ENCODE data around the gene UNC93B1.
A peak's percentile ranks its signal among the peaks of the same experiment; 100 is the strongest.

Gene UNC93B1

DNA sequence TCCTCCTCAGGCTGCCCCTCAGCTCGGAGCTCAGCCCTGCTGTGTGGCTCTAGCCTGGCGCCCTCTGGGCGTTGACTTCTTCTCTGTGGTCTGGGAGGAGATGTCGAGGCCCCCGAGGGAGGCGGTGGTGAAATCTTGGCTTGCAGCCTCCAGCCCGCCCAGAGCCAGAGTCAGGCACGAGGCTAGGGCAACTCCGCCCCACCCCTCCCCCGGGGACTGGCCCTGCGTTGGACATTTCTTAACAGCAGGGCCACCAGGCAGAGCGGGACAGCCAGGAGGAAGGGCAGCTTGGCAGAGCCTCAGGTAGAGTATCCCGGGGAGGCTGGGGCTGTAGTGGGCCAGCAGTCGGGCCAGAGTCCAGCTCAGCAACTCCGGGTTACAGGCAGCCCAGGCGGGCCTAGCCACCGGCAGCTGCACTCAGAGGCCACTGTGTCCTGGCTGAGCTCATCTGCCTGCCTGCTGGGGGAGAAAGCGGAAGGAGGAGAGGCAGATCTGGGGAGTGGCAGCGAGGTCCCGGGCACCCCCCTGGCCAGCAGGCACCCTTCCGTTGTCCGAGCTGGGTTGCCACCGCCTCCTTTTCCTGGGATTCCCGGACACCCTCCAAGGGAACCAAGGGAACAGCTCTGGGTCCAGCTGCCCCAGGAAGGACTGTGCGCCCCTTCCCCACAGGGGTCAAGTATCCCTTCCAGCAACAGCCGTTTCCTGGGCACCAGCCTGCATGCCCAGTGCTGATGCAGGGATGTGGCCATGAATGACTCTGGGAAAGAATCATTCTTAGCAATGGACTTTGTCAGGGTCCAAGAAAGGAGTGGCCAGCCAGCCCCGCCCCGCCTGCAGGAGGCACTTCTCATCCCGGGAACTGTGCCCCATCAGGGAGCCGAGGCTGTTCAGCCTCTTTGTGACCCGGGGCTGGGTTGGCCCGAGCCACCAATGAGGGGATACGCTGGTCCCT is 6.5 kb upstream of the UNC93B1 start, which contains the start of gene ALDH3B1:
Gene ALDH3B1 (plus strand): TSS at position 238 of the 952 bp plus-strand sequence. CDS start 4,971 bp downstream, outside the sequence.
- DNase-seq (ENCODE audit: extremely low read depth, insufficient read length): no peak
- no peaks in the 10 kb centered on the region for H3K27me3 ChIP-seq (replicated peaks; ENCODE audit: control insufficient read depth, insufficient read depth, low read length)
- no peak within 1 kb of the TSS for H3K4me3 ChIP-seq (replicated peaks; ENCODE audit: low read depth, low read length)
- no peaks in the 10 kb centered on the region for H3K36me3 ChIP-seq (ENCODE audit: control insufficient read depth, insufficient read depth, low read length)
- TF ChIP-seq, protein P1, sequence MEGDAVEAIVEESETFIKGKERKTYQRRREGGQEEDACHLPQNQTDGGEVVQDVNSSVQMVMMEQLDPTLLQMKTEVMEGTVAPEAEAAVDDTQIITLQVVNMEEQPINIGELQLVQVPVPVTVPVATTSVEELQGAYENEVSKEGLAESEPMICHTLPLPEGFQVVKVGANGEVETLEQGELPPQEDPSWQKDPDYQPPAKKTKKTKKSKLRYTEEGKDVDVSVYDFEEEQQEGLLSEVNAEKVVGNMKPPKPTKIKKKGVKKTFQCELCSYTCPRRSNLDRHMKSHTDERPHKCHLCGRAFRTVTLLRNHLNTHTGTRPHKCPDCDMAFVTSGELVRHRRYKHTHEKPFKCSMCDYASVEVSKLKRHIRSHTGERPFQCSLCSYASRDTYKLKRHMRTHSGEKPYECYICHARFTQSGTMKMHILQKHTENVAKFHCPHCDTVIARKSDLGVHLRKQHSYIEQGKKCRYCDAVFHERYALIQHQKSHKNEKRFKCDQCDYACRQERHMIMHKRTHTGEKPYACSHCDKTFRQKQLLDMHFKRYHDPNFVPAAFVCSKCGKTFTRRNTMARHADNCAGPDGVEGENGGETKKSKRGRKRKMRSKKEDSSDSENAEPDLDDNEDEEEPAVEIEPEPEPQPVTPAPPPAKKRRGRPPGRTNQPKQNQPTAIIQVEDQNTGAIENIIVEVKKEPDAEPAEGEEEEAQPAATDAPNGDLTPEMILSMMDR (IDR thresholded peaks at IDR 0.05; ENCODE audit: insufficient read depth, low read length, poor library complexity, severe bottlenecking): no peak

DNA sequence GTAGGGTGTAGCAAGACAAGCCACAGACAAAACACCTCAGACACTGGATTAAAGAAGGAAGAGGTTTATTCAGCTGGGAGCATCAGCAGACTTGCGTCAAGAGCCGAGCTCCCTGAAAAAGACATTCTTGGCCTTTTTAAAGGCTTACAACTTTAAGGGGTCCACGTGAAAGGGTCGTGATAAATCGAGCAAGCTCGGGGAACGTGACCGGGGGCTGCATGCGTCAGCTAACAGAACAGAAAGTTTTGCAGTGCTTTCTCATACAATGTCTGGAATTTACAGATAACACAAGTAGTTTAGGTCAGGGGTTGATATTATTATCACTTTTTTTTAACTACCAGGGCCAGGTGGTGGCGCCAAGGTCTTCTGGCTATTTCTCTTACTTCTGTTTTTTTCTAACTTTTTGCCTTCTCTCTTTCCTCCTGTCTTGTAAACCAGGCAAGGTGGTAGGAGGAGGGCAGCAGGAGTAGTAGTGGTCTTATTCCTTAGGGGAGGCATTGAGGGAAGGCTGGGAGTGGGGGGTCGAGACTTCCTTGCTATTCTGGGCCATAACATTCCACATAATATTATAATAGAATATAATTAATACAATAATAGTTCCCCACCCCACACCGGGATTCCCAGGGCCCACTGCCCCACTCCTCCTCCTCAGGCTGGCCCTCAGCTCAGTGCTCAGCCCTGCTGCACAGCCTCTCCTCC is 5.6 kb upstream of the UNC93B1 start:
- TF ChIP-seq, protein P1 (IDR thresholded peaks at IDR 0.05; ENCODE audit: insufficient read depth, low read length, poor library complexity, severe bottlenecking): peak; percentile 51
- DNase-seq (ENCODE audit: extremely low read depth, insufficient read length): no peak
- Histone ChIP-seq H3K27me3 (replicated peaks; ENCODE audit: control insufficient read depth, insufficient read depth, low read length) (no peaks in the 10 kb centered on the region), H3K4me3 (replicated peaks; ENCODE audit: low read depth, low read length) (no peak overlapping the region), H3K36me3 (ENCODE audit: control insufficient read depth, insufficient read depth, low read length) (no peaks in the 10 kb centered on the region)

DNA sequence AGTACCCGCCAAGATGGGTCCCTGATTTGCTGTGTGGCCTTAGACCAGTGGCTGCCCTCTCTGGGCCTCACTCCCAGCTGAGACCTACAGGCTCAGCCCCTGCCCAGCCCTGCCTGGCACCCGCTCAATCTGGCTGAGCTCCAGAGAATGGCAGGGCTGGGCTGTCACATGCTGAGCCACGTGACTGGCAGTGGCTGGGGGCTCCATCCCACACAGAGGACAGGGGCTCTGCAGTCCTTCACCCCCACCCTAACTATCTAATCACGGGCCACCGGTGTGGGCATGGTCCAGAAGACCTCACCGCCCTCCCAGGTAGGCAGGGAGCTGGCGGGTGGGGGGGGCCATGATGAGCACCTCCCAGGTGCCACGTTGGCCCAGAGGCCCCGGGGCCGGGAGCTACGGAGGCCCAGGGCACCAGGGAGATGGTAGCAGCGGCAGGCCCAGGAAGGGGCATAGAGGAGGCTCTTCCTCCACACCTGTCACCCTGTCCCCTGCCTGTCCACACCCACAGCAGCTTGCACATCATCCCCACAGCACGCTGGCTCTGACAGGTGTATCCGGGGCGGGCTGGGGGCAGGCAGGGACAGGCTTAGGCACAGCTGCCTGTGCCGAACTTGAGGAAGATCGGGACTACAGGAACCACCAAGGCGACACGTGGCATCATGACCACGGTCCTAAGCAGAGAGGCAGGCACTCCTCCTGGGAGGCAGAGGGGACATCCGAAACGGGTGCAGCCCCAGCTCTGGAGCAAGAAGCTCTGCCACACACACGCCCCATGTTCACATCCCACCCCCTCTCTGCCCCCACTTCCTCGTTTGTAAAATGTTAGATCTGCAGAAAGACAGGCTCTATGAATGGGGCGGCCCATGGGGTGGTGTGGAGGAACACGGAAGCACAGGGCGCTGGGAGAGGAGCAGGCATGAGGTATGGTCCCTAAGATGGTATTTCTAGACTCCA is 4.8 kb upstream of the UNC93B1 start:
- Histone ChIP-seq H3K27me3 (replicated peaks; ENCODE audit: control insufficient read depth, insufficient read depth, low read length) (no peaks in the 10 kb centered on the region), H3K4me3 (replicated peaks; ENCODE audit: low read depth, low read length) (no peak overlapping the region), H3K36me3 (ENCODE audit: control insufficient read depth, insufficient read depth, low read length) (no peaks in the 10 kb centered on the region)
- TF ChIP-seq, protein P1 (IDR thresholded peaks at IDR 0.05; ENCODE audit: insufficient read depth, low read length, poor library complexity, severe bottlenecking): no peak
- peak; percentile 49 for DNase-seq (ENCODE audit: extremely low read depth, insufficient read length)

DNA sequence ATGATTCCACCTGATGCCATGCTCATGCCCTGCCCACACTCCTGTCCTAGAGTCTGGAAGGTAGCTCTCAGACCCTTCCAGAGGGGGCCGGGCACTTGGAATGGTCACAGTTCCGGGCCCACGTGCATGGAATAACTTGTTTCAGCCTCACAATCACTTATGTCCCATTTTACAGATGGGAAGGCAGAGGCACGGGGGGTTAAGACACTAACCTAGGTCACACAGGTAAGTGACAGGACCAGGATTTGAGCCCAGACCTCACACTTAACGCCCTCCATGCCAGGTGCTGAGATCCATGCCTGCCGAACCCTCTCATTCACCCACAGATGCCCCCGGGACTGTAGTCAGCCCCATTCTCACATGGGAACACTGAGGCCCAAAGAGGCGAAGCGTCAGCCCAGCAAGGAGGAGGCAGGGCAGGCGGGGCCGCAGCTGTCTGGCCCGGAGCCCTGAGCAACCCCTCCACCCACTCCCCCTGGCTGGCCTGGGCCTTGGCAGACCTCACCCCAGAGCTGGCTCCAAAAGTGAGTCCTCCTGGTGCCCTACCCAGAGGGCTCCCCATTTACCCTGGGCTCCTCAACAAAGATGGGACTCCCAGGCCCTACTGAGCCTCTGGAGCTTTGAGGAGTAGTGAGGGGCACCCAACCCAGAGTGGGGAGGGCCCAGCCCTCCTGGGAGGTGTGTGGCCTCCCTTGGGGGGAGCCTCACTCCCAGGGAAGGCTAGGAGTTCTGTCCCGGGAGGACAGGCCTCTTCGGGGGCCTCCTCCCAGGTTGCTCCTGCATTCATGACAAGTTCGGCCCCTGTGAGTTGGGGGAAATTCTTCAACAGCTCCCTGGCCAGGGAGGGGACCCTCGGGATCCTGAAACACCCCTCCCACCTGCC is 3.8 kb upstream of the UNC93B1 start:
- Histone ChIP-seq H3K27me3 (replicated peaks; ENCODE audit: control insufficient read depth, insufficient read depth, low read length) (no peaks in the 10 kb centered on the region), H3K4me3 (replicated peaks; ENCODE audit: low read depth, low read length) (no peak overlapping the region), H3K36me3 (ENCODE audit: control insufficient read depth, insufficient read depth, low read length) (no peaks in the 10 kb centered on the region)
- TF ChIP-seq, protein P1 (IDR thresholded peaks at IDR 0.05; ENCODE audit: insufficient read depth, low read length, poor library complexity, severe bottlenecking): no peak
- no peak for DNase-seq (ENCODE audit: extremely low read depth, insufficient read length)

All from GM06990 (cell line).